PC-9 (cell line): ENCODE measurements around the gene ARHGEF3.

ENCODE experiments used
- EZH2 ChIP-seq: fragments of 200-600 bp; sonication (generic); IDR thresholded peaks from 2 replicates; pipeline ENCODE4 v1.8.0; 2017; ENCODE audit warnings: antibody characterized with exemption, low read depth
- TF ChIP-seq, protein P1 (sequence below): fragments of 200-600 bp; sonication (generic); conservative IDR thresholded peaks from 2 replicates; pipeline ENCODE4 v1.6.1; 2017; ENCODE audit warnings: mixed run types, antibody characterized with exemption, mild to moderate bottlenecking, moderate library complexity

DNA sequence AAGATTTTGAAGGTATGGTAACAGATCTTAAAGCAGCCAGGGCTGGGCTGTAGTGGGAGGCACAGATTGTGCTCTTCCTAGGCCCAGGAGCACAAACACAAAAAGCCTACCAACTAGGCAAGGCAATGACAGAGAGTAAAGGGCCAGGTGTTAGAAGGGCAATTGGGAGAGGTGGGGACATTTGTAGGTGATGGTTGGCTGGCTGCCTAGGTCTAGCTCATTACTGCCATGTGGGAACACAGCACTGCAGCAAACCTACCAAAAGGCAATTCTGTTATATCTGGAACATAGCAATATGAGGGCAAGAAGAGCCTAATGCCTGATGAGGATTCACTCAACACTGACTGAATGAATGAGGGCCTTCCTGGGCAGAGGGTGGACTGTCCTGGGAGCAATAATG is 30.4 kb downstream of the ARHGEF3 start:
- TF ChIP-seq, protein P1, sequence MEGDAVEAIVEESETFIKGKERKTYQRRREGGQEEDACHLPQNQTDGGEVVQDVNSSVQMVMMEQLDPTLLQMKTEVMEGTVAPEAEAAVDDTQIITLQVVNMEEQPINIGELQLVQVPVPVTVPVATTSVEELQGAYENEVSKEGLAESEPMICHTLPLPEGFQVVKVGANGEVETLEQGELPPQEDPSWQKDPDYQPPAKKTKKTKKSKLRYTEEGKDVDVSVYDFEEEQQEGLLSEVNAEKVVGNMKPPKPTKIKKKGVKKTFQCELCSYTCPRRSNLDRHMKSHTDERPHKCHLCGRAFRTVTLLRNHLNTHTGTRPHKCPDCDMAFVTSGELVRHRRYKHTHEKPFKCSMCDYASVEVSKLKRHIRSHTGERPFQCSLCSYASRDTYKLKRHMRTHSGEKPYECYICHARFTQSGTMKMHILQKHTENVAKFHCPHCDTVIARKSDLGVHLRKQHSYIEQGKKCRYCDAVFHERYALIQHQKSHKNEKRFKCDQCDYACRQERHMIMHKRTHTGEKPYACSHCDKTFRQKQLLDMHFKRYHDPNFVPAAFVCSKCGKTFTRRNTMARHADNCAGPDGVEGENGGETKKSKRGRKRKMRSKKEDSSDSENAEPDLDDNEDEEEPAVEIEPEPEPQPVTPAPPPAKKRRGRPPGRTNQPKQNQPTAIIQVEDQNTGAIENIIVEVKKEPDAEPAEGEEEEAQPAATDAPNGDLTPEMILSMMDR: no peak
- TF ChIP-seq EZH2: no peak
